GM21423 (cell line): Measurements from ENCODE around the gene ITGB4.
"Not testable (repeated sequence)": the region's sequence is repeated elsewhere in the genome, so short reads cannot be mapped to it uniquely, and the experiment has no call there.

ENCODE experiments used
- ATAC-seq: cut with Tn5 transposase; IDR thresholded peaks from one replicate; pipeline ENCODE4 v1.9.1; 2021; ENCODE audit warnings: mild to moderate bottlenecking, moderate library complexity; ENCODE audit not compliant: unreplicated experiment

The ITGB4 gene

DNA sequence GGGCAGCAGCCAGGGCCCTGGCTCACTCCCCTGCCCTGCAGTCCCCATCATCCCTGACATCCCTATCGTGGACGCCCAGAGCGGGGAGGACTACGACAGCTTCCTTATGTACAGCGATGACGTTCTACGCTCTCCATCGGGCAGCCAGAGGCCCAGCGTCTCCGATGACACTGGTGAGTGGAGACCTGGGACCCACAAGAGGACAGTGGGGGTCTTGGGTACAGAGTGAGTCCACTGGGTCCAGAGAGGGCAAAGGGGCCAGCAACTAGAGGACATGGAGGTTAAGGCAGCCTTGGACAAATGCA is 31.1 kb downstream of the ITGB4 start:
- no peak for ATAC-seq

DNA sequence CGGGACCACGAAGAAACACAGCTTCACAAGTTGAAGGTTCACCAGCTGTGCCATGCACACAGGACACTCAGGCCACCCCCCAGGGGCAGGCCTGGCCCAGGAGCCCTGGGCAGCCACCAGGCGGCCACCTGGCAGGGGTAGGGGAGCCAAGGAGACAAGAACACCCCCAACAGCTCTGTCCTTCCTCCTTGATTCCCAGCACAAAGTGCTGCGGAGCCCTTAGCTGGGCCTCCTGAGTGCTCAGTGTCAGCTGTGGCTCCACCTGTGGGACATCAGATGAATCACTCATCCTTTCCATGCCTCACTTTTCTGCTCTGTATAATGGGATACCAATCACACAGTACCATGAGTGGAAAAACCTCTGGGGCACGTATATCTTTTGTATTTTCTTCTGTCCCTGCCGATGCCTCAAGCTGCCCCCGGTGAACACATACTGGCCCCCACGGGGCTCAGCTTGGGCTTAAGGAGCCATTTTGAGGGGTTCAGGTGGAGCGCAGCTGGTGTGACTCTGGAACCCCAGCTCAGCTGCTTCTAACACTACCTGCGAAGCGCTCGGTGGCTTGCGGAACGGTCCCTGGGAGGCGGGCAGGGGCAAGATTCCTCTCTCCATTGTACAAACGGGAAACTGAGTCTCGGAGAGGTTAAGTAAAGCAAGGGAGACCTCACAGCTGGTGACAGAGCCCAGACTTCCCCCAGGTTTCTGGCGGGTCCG is 31.7 kb downstream of the ITGB4 start:
- no peak for ATAC-seq

DNA sequence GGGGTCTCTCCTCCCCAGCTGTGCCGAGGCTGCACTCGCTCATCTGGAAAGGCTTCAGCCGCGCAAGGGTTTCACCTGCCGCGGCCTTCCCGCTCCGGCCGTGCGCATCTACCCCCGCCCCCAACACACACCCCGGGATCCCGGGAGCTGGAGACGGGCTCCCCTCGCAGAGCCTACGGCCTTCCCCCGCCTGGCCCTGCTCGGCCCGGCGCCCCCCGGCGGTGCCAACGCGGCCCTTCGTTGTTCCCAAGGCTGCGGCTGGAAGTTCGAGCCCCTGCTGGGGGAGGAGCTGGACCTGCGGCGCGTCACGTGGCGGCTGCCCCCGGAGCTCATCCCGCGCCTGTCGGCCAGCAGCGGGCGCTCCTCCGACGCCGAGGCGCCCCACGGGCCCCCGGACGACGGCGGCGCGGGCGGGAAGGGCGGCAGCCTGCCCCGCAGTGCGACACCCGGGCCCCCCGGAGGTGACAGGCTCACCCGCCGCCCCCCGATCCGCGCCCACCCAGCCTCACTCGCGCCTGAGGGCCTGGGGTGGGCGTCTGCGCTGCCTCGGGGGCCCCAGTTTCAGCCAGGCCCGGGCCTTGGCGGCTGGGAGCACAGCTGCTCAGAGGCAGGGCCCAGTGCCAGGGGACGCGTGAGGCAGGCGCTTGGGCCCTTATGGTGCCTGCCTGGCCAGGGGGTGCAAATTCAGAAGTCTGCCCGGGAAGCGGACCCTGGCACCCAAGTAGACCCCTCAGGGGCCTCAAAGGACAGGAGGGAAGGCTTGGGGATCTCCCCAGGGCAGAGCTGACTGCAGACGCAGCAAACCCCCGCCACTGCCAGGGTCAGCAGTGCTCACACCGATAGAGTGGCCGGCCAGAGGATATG is 32.5 kb downstream of the ITGB4 start:
- ATAC-seq = peak; percentile 69

DNA sequence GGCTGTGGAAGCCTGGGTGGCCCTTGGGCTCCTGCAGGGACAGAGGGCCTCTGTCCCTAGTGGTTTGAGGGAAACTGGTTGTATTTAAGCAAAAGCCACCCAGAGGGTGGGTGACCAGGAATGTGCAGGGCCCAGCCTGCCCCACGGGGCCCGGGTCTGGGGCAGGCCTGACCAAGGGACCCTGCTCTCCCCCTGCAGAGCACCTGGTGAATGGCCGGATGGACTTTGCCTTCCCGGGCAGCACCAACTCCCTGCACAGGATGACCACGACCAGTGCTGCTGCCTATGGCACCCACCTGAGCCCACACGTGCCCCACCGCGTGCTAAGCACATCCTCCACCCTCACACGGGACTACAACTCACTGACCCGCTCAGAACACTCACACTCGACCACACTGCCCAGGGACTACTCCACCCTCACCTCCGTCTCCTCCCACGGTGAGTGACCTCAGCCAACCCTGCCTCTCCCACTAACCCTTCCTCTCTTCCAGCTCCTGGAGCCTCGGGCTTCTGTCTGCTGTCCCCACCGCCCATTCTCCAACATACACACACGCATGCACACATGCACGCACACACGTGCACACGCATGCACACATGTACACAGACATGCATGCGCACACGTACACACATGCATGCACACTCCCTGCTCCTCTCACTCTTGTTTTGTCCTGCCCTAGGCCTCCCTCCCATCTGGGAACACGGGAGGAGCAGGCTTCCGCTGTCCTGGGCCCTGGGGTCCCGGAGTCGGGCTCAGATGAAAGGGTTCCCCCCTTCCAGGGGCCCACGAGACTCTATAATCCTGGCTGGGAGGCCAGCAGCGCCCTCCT is 33.3 kb downstream of the ITGB4 start:
- ATAC-seq = no peak

DNA sequence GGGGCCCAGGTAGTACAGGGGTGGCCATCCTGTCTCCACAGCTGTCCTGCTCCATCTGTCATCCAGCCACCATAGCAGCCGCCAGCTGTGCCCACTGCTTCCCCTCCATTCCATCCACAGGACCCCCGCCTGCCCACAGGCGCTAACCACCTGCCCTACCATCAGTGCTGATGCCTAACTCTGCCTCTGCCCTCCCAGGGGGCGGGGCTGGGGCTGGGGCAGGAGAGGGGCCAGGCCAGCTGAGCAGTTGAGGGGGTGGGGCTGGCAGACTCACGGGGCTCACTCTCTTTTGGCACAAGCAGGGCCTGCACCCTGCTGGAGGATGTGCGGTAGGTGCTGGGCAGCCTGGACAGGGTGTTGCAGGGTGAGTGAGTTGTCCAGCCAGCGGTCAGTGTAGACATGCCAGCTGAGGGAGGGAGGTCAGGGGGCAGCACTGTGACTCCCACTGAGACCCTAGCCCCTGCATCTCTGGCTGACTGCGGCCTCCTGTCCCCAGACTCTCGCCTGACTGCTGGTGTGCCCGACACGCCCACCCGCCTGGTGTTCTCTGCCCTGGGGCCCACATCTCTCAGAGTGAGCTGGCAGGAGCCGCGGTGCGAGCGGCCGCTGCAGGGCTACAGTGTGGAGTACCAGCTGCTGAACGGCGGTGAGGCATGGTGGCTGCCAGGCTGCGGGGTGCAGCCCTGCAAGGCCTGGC is 34.1 kb downstream of the ITGB4 start:
- no peak for ATAC-seq

DNA sequence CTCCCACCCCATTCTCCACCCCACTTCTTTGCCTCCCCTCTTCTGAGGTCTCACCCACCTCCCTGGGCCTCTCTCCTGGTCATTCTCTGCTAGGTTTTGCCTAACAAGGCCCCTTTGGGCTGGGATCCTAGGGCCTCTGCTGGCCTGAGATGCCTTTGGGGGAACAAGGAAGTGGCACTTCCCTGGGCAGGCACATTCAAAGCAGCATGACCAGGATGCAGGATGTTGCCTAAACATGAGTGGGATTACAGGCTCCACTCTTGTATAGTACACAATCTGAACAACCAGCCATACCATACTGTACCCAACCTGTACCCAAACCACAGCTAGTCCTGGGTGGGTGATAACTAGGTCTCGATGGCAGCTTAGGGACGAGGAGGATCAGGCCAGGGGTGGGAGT is 34.7 kb downstream of the ITGB4 start:
- ATAC-seq = no peak

DNA sequence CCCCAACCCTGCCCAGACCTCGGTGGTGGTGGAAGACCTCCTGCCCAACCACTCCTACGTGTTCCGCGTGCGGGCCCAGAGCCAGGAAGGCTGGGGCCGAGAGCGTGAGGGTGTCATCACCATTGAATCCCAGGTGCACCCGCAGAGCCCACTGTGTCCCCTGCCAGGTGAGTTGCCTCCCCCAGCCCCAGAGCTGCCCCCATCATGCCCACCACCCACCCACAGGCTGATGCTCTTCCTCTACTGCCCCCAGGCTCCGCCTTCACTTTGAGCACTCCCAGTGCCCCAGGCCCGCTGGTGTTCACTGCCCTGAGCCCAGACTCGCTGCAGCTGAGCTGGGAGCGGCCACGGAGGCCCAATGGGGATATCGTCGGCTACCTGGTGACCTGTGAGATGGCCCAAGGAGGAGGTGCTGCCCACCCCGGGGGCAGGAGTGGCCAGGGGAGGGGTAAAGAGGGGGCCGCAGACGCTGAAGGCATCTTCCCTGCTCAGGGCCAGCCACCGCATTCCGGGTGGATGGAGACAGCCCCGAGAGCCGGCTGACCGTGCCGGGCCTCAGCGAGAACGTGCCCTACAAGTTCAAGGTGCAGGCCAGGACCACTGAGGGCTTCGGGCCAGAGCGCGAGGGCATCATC is 35.3 kb downstream of the ITGB4 start:
- no peak for ATAC-seq

DNA sequence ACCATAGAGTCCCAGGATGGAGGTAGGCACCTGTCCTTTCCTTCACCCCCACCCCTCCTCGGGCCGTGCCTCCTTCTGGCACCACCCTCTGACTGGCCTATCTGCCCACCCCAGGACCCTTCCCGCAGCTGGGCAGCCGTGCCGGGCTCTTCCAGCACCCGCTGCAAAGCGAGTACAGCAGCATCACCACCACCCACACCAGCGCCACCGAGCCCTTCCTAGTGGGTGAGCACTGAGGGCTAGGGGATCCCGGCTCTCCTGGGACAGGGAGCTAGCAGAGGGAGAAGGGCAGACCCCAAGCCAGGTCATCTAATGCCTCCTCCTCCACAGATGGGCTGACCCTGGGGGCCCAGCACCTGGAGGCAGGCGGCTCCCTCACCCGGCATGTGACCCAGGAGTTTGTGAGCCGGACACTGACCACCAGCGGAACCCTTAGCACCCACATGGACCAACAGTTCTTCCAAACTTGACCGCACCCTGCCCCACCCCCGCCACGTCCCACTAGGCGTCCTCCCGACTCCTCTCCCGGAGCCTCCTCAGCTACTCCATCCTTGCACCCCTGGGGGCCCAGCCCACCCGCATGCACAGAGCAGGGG is 35.9 kb downstream of the ITGB4 start:
- no peak for ATAC-seq

DNA sequence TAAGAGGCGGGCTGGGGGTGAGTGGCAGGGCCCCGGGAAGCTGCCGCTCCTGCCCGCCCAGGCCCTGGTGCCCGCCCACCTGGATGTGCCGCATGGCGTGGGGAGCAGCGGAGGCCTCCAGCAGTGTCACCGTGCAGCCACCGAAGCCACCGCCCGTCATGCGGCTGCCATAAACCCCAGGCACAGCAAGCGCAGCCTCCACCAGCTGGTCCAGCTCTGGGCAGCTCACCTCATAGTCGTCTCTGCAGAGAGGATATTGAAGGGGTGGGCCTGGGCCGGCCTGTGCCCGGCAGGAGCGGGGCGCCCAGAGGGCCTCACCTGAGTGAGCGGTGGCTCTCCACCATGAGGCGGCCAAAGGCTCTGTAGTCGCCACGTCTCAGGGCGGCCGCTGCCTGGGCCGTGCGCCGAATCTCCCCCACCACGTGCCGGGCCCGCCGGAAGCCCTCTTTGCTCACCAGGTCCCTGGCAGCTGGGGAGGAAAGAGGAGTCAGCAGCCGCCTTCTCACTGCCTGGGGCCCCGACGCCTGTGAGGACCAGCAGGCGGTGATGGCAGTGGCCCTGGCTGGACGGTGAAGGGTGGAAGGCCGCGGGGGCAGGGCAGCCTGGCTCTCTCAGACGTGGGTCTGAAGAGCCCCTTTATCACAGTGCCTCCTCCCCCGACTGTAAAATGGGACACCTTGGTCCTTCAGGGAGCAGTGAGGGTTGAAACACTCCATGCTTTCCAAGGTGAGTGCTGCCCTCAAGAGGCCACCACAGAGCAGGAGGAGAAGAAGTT is 37.1 kb downstream of the ITGB4 start:
- no peak for ATAC-seq

DNA sequence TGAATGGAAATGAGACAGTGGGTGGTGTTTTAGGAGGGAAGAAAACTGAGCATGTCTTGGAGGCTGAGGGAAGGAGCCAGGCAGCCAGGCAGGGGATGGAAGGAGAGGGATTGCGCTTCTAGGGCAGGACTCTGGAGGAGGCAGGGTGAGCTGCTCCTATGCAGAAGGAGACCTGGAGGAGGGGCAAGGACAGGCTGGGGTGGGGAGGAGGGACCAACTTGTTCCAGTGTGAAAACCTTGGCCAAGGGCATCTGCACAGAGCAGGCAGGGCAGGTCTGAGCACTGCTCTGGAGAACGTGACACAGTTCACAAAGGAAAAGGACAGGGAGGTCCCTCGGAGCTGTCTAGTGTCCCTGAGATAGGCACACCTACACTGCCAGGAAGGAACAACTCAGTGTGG is 38.2 kb downstream of the ITGB4 start:
- no peak for ATAC-seq

DNA sequence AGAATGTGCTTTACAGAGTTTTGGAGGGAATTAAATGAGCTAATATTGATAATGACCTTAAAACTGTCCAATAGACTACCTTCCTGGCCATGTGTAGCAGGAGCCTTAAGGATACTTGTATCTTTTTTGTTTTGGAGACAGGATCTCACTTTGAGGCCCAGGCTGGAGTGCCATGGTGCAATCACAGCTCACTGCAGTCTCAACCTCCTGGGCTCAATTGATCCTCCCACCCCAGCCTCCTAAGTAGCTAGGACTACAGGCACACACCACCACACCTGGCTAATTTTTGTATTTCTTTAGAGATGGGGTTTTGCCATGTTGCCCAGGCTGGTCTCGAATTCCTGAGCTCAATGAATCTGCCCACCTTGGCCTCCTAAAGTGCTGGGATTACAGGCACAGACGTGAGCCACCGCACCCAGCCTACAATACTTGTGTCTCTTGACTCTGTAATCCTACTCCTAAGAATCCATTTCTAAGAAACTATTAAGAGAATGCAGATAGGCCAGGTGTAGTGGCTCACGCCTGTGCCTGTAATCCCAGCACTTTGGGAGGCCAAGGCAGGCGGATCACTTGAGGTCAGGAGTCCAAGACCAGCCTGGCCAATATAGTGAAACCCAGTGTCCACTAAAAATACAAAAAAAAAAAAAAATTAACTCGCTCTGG is 38.9 kb downstream of the ITGB4 start:
- ATAC-seq = not testable (repeated sequence)

DNA sequence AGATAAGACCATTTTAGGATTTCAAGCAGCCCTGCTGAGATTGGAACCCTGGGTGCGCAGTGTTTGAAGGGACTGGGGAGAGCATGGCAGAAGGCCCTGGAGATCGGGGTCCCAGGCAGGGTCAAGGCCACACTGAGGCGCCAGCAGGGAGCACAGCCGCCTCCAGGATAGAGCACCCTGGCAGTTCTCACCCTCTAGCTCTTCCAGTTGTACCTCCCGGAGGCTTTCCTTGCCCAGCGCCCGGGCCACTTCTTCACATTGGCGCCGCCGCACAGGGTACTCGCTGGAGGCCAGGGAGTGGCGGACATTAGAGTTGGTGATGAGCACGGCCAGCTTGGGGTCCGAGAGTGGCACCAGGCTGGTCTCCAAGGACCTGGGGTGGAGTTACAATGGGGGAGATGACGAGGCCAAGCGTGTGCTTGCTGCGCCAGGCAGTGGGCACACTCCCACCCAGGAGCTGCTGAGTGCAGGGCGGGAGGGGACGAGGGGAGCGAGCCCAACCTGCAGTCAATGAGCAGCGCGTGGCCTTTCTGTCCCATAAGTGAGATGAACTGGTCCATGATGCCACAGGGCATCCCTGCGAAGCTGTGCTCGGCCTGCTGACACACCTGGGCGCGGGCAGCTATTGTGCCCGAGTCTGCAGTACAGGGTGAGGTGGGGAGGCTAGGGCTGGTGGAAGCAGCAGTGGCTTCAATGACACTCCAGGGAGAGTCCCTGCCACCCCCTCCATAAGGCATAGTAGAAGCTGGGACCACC is 41.4 kb downstream of the ITGB4 start:
- no peak for ATAC-seq

DNA sequence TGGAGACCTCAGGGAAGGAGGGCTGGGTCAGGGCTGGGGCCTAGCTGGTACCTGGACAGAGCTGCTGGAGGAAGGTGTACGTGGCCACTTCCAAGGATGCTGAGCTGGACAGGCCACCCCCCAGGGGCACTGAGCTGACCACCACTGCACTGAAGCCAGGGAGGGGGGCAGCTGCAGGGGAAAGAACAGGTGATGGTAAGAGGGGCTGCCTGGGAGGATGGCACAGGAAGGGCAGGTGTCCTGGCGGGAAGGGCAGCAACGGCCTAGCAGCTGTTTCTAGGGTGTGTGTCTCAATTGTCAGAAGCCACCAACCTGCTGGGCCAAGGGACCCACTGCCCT is 42.0 kb downstream of the ITGB4 start:
- no peak for ATAC-seq

DNA sequence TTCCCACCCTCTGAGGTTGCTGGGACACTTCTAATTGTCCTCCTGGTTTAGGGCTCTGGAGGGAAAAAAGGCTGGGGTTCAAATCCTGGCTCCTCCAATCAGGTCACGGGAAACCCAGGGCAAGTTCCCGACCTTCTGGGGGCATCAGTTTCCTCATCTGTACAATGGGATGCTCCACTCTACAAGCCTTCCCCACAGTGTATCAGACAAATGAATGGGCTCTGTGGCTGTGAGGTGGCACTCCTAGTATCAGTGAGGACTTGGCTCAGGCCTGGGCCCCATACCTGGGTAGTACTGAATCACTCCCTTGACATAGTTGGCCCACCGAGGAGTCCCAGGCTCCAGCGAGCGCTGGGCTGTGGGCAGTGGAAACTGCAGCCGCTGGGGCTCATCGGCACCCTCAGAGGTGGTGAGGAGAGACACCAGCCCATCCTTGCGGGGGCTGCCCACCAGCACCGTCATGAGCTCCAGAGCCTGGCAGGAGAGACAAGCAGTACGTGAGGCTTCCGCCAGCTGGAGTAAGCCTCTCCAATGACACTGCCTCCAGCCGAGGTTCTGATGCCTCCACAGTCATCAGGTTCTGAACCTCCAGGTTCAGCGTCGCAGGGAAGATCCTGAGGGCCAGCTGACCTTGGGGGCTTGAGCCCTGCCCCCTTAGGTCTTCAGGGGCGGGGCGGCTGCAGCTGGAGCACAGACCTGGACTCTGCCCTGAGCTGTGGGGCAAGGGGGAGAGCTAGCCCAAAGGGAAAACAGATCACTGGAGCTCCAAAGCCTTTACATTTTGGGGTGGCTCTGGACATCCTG is 42.6 kb downstream of the ITGB4 start:
- no peak for ATAC-seq

DNA sequence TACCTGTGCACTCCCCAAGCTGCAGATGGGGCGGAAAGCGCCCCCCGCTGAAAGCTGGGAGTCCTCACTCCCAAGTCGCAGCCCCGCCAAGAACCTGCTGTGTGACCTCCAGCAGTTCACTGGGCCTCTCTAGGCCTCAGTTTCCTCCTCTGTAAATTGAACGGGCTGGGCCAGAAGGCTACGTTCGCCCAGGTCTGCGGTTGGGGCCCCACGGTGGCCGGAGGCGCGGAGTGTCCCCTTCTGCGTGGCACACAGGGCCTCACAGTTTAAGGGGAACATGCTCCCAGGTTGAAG is 43.1 kb downstream of the ITGB4 start:
- no peak for ATAC-seq

DNA sequence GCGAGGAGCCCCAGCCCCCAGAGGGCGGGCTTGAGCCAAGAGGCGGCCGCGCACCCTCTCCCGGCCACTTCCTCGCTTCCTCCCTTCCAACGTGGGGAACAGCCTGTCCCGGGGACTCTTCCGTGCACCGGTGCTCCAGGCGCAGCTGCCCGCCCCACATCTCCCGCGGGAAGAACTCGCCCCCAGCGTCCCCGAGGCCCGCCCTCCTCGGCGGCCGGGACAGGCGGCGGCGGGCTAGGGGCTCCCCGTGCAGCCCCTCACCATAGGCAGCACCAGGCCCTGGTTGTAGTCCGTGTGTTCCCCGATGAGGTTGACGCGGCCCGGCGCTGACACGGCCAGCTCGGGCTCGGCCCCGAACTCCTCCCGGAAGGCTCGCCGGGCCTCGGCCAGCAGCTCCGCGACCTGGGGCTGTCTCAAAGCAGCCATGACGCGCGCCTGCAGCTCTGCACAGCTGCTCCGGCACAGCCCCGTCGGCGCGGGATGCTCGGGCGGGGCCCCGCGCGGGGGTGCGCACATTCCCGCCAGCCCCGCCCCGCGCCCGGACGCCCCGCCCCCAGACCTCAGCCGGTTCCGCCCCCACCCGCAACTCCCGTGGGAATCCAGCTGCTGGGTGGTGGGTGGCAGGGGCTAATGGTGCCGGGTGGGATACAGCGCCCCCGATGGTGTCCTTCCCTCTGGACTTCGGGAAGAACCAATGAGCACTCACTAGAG is 43.6 kb downstream of the ITGB4 start, which contains the start of gene GALK1:
TSS of gene GALK1 (minus strand) at position 482 of the 711 bp plus-strand sequence. CDS start at position 426, 56 bp downstream.
- ATAC-seq = peak; percentile 70

DNA sequence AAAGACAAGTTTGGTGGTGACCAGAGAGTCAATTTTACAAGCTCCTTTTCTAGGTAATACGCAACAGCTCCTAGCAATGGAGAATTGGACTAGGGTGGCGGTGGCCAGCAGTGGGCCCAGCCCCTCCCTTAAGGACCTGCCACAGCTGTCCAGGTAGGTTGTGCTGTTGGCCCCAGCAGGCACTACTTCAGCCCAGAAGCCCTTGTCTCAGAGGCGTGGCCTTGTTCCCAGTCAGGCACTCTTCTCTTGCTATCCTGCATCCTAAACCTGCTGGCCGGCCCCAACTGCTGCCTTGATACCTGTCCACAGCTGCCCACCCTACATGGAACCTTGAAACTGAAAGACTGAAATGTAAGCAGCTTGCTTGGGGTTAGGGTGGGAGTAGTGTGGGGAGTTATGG is 44.7 kb downstream of the ITGB4 start:
- ATAC-seq = no peak
